OCI-LY7 (cell line): ENCODE data around the gene C1QL4. TPM values are rescaled to one million over a fixed set of nuclear protein-coding genes. Genes with fewer than 3 reads are reported as not detected.

Experiments used
- BruUV-seq: library from RNA; stranded (reverse); fragments of 400-500 nt; replicated peaks from 2 replicates; lab custom pipeline; 2021; lab: Mats Ljungman, UMichigan
- CTCF ChIA-PET: fragments of 300-600 bp; sonication (Branson Sonifier 250); formaldehyde crosslinking; loops from one replicate; lab custom pipeline; 2022; ENCODE audit warnings: antibody characterized with exemption; ENCODE audit not compliant: unreplicated experiment; lab: Charles Lee
- POLR2A ChIA-PET: fragments of 300-600 bp; sonication (Branson Sonifier 250); formaldehyde crosslinking; loops from one replicate; lab custom pipeline; 2022; ENCODE audit warnings: antibody characterized with exemption; lab: Charles Lee
- DNase-seq: peaks from one replicate; pipeline ENCODE4 v3.0.0-alpha.2; 2015; ENCODE audit warnings: low spot score
- H2AFZ ChIP-seq: fragments of 200-600 bp; sonication (generic), shearing (Covaris generic); 2 replicates; pipeline ENCODE4 v1.6.1; 2014; ENCODE audit warnings: mild to moderate bottlenecking, antibody characterized with exemption, low read length, moderate library complexity
- H3K27ac ChIP-seq: fragments of 200-600 bp; sonication (generic); 2 replicates; pipeline ENCODE4 v1.5.1; 2014; ENCODE audit warnings: mixed run types, low read depth, mild to moderate bottlenecking, moderate library complexity, low read length, inconsistent platforms; ENCODE audit not compliant: poor library complexity, severe bottlenecking
- H3K36me3 ChIP-seq: fragments of 200-600 bp; sonication (generic); 2 replicates; pipeline ENCODE4 v1.6.1; 2014; ENCODE audit warnings: mild to moderate bottlenecking, antibody characterized with exemption, low read length, moderate library complexity, mixed read lengths; ENCODE audit not compliant: insufficient read depth
- H3K4me1 ChIP-seq: fragments of 200-600 bp; sonication (generic); 2 replicates; pipeline ENCODE4 v1.5.1; 2014; ENCODE audit warnings: mild to moderate bottlenecking, low read length; ENCODE audit not compliant: insufficient read depth, poor library complexity, severe bottlenecking
- H3K4me2 ChIP-seq: fragments of 200-600 bp; sonication (generic); 2 replicates; pipeline ENCODE4 v1.6.1; 2014; ENCODE audit warnings: mild to moderate bottlenecking, low read length
- H3K4me3 ChIP-seq: fragments of 200-600 bp; sonication (generic); 2 replicates; pipeline ENCODE4 v1.5.1; 2014; ENCODE audit warnings: mild to moderate bottlenecking, low read depth, low read length; ENCODE audit not compliant: poor library complexity, severe bottlenecking
- H3K79me2 ChIP-seq: fragments of 200-600 bp; sonication (generic); 2 replicates; pipeline ENCODE4 v1.6.1; 2016; ENCODE audit warnings: low read depth, mild to moderate bottlenecking, low read length, moderate library complexity, mixed read lengths; ENCODE audit not compliant: insufficient read depth
- H3K9me2 ChIP-seq: fragments of 200-600 bp; sonication (generic); 2 replicates; pipeline ENCODE4 v1.6.1; 2016; ENCODE audit warnings: mild to moderate bottlenecking, low read length, mixed read lengths; ENCODE audit not compliant: insufficient read depth
- H3K9me3 ChIP-seq: fragments of 200-600 bp; sonication (generic); 2 replicates; pipeline ENCODE4 v1.6.1; 2014; ENCODE audit warnings: mild to moderate bottlenecking, mixed run types, low read length, mixed read lengths
- H4K20me1 ChIP-seq: fragments of 200-600 bp; sonication (generic); 2 replicates; pipeline ENCODE4 v1.6.1; 2014; ENCODE audit warnings: mild to moderate bottlenecking, antibody characterized with exemption, low read length, moderate library complexity, mixed read lengths; ENCODE audit not compliant: insufficient read depth
- CTCF ChIP-seq: fragments of 200-600 bp; sonication (generic); conservative IDR thresholded peaks from 2 replicates; pipeline ENCODE4 v1.5.1; 2014; ENCODE audit warnings: mild to moderate bottlenecking, antibody characterized with exemption, low read length, moderate library complexity, mixed read lengths
- EZH2phosphoT487 ChIP-seq: fragments of 200-600 bp; sonication (generic); IDR thresholded peaks from 2 replicates; pipeline ENCODE4 v1.6.1; 2018; ENCODE audit warnings: low read depth, borderline replicate concordance, mild to moderate bottlenecking, mixed run types, antibody characterized with exemption, low read length, moderate library complexity, mixed read lengths
- intact Hi-C: fragments of 100-400 bp; cut with micrococcal nuclease; formaldehyde crosslinking; loops from one replicate; pipeline ENCODE4 v1.10.0; 2022; ENCODE audit not compliant: unreplicated experiment
- total RNA-seq, 2 experiments: library from RNA; depleted of rRNA in 1 of 2; stranded (reverse); fragments of >200 nt in 1 of 2; shearing (Covaris generic) in 1 of 2; gene quantifications; 2 replicates each; pipeline ENCODE4 v1.2.3, GENCODE V29; 2014 to 2022

C1QL4 gene
- total RNA-seq, 2 experiments from 2014 or later = 0.19 TPM; not detected in 1

- no peaks in the 10 kb centered on the region for H4K20me1 ChIP-seq
- ChIA-PET CTCF (interaction anchor here (1.2 kb wide), 1 partner anchor 26 kb away, joined by 3 read pairs; the partner anchor contains the start of gene SPATS2), POLR2A (interaction anchor here (2.2 kb wide), 1 partner anchor 26 kb away, joined by 6 read pairs; the partner anchor contains the start of gene SPATS2)
- H3K27ac ChIP-seq = no peak overlapping the region
- H3K9me2 ChIP-seq = no peaks in the 10 kb centered on the region
- peaks cover 46% of the 10 kb centered on the region for H3K4me1 ChIP-seq
- no peaks in the 10 kb centered on the region for H3K36me3 ChIP-seq
- H3K4me3 ChIP-seq = no peak overlapping the region
- no TSS peak for BruUV-seq
- no peak for DNase-seq
- intact Hi-C loops = no loop called here
- no peak overlapping the region for H3K4me2 ChIP-seq
- TF ChIP-seq CTCF (no peak), EZH2phosphoT487 (no peak)
- no peak overlapping the region for H2AFZ ChIP-seq
- no peaks in the 10 kb centered on the region for H3K79me2 ChIP-seq
- no peaks in the 10 kb centered on the region for H3K9me3 ChIP-seq
These were observed 4.2 kb upstream of the C1QL4 start for GRCh38 chr12:49340971-49341776.

- Histone ChIP-seq H2AFZ (no peak overlapping the region), H3K9me2 (no peaks in the 10 kb centered on the region), H3K4me3 (no peak overlapping the region), H3K27ac (no peak overlapping the region), H3K79me2 (no peaks in the 10 kb centered on the region), H3K9me3 (no peaks in the 10 kb centered on the region), H4K20me1 (no peaks in the 10 kb centered on the region), H3K4me2 (no peak overlapping the region), H3K4me1 (peaks cover 38% of the 10 kb centered on the region), H3K36me3 (no peaks in the 10 kb centered on the region)
- TF ChIP-seq CTCF = no peak
- no TSS peak for BruUV-seq
- POLR2A ChIA-PET = no interaction called here
- CTCF ChIA-PET = no interaction called here
- intact Hi-C loops = no loop called here
- no peak for DNase-seq
These were observed 3.3 kb upstream of the C1QL4 start for GRCh38 chr12:49340095-49340870.
